Body of pancreas (tissue), 4 donors: Measurements from ENCODE around the gene ARHGEF35.
"Not testable (repeated sequence)": the region's sequence is repeated elsewhere in the genome, so short reads cannot be mapped to it uniquely, and the experiment has no call there.

ENCODE experiments used
- CTCF ChIP-seq, 7 experiments: fragments of 450-650 bp in 4 of 7; fragments of 200-600 bp in 3 of 7; sonication (generic) in 3 of 7; IDR thresholded peaks; one replicate each; pipeline ENCODE4 v1.5.1; 2016 to 2019; ENCODE audit warnings: antibody characterized with exemption in 7 of 7
- POLR2A ChIP-seq, 3 donors: fragments of 450-650 bp; IDR thresholded peaks; one replicate each; pipeline ENCODE4 v1.6.1; 2016; ENCODE audit warnings: antibody characterized with exemption in 3 of 3, mild to moderate bottlenecking in 2 of 3

DNA sequence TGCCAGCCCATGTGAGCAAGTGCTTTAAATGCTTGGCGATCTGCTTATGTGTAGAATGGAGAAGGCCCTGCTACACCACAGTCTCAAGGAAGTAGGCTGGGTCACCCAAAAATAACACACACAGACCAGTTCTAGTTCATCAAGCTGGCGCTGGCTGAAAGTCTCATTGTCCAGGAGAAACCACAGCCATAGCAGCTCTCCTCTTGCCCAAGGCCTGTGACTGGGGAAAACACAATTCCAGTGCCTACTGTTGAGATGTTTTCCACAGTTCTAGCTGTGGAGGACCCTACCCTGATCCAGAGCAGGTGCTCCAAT lies 16.5 kb downstream of the ARHGEF35 start:
- not testable (repeated sequence) for TF ChIP-seq CTCF, POLR2A (IDR thresholded peaks at IDR 0.05)
